A172 (cell line): ENCODE data around the gene FRMD3. TPM values are rescaled to one million over a fixed set of nuclear protein-coding genes. Genes with fewer than 3 reads are reported as not detected.
A peak's percentile ranks its signal among the peaks of the same experiment; 100 is the strongest.

Experiments
- DNase-seq: peaks from one replicate; pipeline ENCODE4 v3.0.0-alpha.2; 2015; ENCODE audit warnings: low spot score
- total RNA-seq: library from RNA; depleted of rRNA; stranded (reverse); fragments of >200 nt; shearing (Covaris generic); gene quantifications from 2 replicates; pipeline ENCODE4 v1.2.3, GENCODE V29; 2014

FRMD3 gene
- total RNA-seq, 1 experiment from 2014 or later: 6.2 TPM

DNA sequence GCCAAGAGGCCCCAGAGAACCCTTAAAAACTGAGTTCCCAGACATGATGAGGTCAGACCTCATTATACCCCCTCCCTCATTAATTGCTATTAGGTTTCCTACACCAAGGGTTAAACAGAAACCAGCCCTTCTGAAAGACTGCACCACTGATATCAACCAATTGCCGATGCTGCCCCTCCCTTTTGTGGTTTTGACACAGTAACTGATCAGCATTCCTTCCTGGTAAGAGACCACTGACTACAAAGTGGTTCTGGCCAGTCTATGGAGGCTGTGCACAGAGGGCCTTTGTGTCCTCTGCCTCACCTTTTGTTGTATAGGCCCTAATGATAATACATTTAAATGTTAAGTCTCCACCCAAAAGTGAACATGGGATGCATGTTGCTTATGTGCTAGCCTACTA, 201.5 kb downstream of the FRMD3 start:
- DNase-seq: no peak

DNA sequence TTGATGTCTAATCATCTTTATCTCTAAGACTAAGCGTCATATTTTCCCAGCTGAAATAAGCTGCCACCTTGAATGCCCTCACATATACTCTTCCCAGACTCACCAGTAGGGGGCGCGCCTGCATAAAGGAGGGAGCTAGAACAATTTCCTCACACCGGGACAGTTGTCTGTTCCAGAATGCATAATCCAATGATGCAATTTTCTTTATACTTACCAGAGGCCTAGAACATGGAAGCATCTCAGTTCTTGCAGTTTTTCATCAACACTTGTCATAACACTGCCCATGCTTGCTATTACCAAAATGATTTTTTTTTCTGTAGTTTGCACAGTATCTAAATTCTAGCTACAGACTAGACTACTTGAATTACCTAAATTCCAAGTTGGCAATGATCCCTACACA, 203.9 kb downstream of the FRMD3 start:
- DNase-seq: peak; percentile 82

DNA sequence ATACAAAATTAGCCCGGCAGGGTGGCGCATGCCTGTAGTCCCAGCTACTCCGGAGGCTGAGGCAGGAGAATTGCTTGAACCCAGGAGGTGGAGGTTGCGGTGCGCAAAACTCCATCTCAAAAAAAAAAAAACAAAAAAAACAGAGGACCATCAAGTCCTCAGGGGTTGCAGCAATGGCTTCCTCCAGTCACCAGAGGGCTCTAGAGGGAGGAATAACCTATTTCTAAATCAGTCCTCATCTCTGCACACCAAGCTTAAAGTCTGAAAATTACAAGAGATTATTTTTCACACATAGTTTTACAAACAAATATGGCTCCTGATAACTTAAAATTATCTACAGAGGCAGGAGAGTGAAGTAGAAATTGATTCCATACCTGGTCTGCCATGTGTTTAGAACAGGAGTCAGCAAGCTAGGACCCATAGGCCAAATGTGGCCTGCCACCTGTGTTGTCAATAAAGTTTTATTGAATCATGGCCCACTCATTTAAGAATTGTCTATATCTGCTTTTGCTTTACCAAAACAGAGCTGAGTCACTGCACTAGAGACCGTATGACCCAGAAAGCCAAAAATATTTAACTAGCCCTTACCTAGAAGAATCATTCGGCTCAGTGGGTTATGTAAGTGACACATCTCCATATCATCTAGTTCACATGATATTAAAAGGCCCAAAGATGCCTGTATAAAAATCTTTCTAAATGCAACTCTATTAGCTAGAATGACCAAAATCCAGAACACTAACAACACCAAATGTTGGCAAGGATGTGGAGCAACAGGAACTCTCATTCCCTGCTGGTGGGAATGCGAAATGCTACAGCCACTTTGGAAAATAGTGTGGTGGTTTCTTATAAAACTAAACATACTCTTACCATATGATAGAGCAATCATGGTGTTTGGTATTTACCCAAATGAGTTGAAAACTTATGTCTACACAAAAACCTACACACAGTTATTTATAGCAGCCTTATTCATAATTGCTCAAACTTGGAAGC, 207.7 kb downstream of the FRMD3 start:
- no peak for DNase-seq

DNA sequence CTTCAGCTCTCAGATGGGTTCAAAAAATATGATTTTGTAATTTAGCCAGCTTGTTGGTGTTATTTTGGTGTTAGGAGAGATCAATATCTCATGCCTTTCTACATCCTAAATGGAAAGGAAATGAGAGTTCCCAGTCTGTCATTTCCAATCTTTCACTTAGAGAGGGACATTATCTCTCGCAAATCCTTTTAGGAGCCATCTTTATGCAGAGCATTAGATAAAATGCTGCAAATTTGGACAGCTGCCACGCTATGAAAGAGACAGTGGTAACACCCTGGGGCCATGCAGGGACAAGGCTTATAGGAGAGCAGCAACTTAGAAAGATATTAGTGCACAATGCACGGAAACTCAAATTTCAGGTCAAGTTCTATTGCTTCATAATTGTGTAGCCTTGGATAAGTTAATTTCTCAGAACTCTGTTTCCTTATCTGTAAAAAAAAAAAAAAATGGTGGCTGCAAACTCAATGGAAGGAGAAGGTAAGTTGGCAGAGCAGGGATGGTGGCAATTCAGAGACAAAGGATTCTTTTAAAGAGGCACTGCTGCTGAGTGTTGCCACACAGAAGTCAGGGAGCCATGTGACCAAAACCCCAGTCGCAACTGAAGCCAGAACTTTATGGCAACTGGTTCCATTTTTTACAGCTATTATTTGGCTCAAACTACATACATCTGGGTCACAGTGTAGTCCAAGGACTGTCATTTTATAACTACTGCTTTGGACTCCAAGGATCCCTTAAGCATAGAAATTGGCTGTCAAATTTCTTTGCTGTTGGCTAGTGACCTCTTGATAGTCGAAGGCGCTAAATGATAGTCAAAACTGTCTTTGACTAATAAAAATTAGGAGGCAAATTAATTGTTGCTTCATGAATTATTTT, 210.2 kb downstream of the FRMD3 start:
- no peak for DNase-seq

DNA sequence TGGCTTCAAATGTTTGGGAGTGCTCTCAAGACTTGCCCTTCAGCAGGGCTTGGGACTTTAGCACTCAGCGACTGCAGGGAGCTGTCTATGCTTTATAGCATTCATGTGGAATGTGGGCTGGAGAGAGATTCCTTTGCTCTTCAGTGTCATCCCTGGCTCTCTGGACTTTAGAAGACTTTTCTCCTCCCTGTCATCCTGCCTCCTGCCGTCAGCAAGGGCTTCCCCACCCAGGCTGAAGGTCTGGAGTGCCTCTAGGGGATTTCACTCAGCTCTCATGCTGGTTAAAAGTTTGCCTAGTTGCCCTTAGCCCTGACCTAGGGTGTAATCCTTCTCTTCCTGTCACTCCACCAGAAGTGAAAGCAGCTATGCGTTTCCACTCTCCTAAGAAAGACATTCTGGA, 210.9 kb downstream of the FRMD3 start:
- DNase-seq: no peak

DNA sequence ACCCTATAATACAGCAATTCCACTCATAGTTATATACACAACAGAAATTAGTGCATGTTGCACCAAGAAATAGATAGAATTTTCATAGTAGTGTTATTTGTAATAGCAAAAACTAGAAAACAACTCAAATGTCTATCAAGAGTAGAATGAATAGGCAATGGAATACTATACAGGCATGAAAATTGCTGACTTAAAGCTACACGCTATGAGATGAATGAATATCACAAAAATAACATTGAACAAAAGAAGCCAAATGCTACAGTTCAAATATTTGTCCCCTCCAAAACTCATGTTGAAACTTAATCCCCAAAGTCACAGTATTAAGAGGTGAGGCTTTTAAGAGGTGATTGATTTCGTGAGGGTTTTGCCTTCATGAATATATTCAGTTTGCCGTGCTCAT, 215.1 kb downstream of the FRMD3 start:
- DNase-seq: no peak

DNA sequence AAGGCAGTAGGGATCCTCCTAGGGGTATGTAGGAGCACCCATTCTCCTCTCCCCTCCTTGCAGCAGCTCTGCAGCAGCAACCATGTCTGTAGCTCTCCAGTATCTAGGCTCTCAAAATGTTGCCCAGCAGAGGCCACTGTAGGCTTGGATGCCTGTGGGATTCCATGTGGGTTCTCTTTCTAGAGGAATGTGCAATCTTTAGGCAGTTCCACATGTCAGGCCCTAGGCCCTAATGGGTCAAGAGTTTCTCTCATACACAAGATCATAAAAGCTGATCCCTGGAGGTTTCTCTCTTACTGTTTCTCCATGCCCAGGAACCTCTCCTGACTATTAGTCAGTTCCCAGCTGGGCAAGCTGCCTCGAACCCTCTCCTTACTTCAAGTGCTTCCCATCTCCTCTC, 215.8 kb downstream of the FRMD3 start:
- DNase-seq: no peak

DNA sequence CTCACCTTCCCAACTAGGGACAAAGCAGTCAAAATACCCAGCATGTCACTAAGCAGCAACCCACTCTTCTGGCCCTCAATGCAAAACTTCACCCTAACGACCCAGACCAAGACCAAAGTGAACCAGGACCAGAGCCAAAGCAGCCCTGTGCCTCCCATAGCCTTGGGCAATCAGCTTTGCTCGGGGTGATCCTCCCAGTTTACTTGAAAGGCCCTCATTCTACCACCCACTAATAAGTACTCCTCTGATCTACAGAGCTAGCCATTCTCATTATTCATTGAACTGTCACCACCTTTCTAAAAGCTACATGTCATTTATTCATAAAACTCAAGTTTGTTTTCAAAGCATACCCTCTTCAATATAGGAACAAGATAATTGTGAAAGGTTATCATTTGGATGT, 221.0 kb downstream of the FRMD3 start:
- DNase-seq: no peak

DNA sequence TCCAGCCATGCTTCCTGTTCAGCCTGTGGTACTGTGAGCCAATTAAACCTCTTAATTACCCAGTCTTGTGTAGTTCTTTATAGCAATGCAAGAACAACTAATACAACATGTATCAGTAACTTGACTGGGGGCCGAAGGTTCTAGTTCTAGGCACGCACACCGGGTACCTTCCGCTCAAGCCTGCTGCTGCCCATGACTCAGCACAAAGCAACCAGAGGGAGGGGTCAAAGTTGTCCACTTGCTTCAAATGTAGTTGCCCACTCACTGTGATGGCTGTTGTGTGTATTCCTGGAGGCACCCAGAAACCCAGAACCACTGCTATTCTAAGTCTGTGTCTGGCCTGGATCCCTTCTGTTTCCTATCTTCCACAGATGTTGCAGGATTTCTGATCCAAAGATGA, 222.6 kb downstream of the FRMD3 start:
- no peak for DNase-seq

DNA sequence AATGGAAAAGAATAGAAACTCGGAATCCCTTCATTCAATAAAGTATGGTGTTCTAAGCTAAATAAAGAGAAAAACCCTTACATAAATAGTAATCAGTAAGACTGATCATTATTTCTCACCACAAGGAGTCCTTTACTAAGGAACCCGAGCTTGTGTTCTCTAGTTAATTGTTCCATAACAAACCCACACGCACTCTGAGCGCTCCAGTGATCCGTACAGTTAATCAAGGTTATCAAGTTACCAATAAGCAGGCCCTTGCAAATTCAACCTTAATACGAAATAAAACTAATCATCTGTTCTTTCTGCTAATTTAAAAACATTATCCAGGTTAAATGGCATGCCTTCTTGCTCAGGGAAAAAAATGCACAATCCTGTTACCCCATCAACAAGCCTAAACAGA, 224.4 kb downstream of the FRMD3 start:
- DNase-seq: no peak

DNA sequence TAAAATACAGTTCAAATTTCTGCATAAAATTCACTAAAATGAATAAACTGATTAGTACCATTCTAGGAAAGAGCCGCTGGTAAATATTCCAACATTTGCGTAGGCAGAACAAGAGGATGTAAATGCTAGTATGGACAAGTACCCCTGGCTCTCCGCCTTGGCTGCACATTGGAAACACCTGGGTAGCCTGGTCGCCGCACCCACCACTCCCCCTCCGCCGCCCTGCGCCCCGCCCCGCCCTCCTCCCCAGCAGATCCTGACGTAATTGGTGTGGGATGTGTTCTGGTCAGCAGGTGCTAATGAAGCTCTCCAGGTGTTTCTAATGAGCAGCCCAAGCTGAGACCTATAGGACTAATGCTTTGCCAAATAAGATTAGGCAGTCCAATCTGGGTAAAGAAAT, 225.7 kb downstream of the FRMD3 start:
- DNase-seq: no peak

DNA sequence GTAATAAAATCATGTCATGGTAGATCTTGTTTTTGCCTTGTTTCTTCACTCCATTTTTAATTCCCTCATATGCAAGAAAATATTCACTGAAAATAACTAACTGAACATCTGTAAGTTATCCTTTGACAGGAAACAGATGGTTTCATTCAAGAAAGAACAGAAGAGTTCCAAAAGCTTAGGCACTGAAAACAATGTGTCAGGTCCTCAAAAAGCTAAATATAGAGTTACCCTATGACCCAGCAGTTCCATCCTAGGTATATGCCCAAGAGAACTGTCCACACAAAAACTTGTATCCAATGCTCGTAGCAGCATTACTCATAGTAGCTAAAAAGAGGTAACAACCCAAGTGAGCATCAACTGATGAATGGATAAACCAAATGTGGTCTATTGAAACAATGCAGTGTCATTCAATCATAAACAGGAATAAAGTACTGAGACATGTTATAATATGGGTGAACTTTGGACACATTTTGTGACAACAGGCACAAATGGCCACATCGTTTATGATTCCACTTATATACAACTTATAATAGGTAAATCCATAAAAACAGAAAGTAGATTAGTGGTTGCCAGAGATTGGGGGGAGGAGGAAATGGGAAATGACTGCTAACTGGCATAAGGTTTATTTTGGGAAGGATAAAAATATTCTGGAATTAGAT, 231.0 kb downstream of the FRMD3 start:
- no peak for DNase-seq

DNA sequence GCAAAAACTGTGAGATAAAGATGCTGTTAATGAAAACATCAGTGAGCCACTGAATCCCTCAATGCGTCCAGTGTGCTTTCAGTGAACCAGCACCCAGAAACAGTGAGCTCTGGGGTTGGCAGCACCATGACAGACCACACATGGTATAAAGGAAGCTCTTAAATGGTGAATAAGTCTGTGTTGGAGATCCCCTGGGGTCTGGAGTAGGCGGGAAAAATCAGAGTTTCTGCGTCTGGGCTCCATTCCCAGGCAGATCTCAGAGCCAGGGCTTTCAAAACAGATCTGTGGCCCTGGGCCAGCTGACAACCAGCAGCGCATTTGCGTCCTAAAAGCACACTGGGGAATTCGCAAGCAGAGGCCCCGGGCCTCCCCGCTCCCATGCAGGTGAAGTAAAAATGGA, 233.5 kb downstream of the FRMD3 start:
- DNase-seq: peak; percentile 57

DNA sequence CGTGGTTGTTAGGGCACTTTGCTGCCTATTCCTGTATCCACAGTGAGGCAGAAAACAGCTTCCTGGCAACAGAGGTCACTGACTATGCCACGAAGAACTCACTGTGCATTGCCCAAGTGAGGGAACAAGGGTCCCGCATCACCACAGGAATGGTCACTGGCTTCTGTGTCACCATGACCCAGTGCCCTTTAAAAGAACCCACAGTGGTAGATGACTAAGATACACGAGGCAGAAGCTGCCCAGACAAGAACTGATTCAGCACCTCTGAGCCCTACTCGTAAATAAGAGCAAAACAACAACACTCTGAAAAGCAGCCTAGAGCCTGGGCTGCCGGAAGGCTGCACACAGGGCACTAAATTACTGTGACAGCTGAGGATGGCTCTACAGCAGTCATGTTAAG, 238.6 kb downstream of the FRMD3 start:
- DNase-seq: peak; percentile 92

DNA sequence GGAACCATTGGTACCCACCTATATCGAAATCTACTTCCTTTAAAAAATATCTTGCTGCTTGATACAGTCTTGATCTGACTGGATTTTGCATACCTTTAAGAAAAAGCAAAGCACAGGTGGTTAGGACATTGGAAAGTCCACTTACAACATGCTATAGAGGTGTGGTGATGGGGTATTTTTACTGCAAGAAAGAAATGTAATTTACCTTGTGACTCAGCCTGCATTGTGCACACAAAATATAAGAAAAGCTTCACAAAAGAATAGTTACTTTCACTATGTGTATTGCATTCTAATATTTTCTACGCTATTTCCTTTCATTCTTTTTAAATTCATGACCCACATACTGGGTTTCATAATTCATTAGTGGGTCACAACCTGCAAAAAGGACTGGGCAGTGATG, 239.1 kb downstream of the FRMD3 start:
- DNase-seq: no peak

DNA sequence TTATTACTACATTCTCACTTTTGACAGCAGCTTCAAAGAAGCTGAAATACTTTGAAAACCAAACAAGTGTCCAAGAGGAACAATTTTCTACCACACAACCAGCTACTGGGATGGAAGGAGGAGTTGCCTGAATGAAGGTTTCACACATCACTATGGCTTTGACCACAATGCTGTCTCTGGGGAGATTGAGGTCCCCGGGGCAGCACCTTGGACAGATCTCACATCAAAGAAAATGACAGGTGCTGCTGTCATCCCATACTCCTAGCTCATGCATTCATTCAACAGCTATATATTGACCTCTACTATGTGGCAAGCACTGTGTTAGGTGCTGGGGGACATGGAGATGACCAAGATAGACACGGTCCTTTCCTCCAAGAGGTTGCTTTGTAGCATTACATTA, 242.1 kb downstream of the FRMD3 start:
- peak; percentile 18 for DNase-seq

DNA sequence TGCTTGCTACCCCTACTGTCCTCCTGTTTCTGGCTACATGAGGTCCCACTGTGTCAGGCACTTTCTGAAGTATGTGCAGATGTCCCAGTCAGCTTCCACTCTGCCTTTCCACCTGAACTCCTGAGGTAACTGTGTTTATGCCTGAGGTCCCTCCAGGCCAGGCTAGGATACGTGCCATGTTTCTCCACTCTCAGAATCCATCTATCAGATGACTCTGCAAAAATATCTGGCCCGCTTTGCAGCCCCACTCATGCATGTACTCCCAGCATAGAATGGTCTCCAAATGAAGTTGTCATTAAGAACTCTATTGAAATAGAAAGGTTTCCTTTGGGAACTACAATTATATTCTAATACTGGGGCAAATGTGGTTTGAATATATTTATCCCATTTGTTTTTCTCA, 243.4 kb downstream of the FRMD3 start:
- no peak for DNase-seq

DNA sequence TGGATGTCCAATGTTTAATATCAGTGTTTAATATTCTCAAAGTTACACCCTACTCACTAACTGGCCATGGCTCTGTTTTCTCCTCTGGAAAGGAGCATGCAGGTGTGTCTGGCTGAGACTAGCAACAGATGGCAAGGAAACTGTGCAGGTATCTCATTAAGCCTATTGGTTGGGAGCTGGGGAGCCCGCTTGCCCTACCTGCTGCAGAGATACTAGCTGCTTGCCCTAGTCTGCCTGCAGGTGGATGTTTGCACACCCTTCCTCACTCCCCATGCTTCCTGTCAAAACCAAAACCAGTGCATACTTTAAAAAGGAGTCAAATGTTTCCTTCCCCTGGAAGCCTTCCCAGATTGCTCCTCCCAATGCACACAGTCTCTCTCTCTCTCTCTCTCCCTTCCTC, 247.0 kb downstream of the FRMD3 start:
- DNase-seq: peak; percentile 19

DNA sequence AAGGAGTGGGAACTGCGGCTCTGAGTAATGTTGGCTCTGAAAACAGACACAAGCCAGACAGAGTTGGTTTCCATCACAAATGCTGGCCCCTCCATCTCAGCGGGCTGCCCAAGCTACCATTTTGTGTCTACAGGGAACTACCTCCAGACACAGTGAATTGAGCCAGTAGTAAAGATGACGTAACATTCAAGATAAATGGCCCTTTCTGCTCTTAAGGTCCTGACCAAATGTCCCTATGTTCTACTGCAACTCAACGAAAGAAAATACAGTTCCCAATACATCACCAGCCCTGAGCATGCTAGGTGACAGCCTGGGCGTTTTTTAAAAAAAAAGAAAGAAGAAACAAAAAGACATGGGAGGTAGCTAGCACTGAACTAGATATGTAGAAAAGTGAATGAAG, 247.5 kb downstream of the FRMD3 start:
- no peak for DNase-seq

DNA sequence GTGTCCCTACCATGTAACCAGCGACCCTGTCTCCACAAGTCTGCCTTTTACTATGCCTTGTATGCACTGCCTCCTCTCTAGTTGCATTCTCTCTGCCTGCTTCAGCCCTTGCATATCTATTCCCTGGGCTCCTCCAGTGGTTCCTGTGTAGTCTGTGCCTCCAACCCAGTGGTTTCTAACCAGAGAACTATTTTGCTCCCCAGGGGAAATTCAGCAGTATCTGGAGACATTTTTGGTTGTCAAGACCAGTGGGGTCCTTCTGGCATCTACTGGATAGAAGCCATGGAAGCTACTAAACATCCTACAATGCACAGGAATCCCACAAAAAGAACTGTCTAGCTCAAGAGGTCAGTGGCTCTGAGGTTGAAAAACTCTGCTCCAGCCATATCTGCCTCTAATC, 251.2 kb downstream of the FRMD3 start:
- DNase-seq: no peak

DNA sequence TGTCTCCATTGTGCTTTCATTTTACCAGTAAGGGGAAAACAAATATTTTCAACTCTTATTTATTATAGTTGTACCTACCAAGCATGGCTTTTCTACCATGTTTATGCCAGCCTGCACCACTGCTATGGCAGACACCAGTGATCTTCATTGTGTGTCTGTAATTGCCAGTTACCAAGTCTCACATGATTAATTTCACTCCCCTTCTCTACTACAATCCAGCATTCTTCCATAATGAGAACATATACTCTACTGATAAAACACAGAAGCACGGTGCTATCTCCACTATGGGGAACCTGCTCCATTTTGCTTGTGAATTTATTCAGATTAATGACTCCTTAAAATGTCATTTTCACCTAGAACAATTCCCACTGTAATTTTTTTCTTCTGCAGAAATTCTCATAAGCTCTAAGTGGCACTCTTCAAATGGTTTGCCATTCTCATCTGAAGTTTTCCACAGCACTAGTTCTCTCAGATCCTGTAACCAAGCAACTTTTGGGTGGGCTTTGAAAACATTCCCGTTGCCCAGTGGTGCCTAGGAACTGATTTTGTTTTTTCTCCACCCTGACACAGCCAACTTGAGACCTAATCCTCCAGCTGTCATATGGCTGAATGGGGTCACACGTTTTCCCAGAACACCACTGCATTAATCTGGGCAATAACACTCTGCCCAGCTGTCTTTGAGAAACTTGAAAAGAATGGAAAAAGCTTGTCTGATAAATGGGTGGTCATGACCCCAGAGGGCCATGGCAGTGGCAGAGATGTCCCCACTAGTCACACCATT, 252.6 kb downstream of the FRMD3 start:
- DNase-seq: no peak
